Body of pancreas (tissue), 4 donors: Measurements from ENCODE around the gene PSMB7. TPM values are rescaled to one million over a fixed set of nuclear protein-coding genes. Genes with fewer than 3 reads are reported as not detected.

Experiments used
- ATAC-seq: fragments of 150-250 bp; one replicate; pipeline ENCODE4 v1.9.1; 2016
- DNase-seq, 4 donors: peaks; one replicate each; pipeline ENCODE4 v3.0.0-alpha.2; 2019
- H3K27ac ChIP-seq, 4 donors: fragments of 200-600 bp; sonication (generic); 1 replicate in 3 of 4; 2 replicates in 1 of 4; pipeline versions ENCODE4 v1.5.1 to v1.6.1; 2016 to 2019; ENCODE audit warnings: mild to moderate bottlenecking in 1 of 4, mixed read lengths in 1 of 4, moderate library complexity in 1 of 4
- H3K27me3 ChIP-seq, 2 donors: fragments of 200-600 bp; sonication (generic); one replicate each; pipeline ENCODE4 v1.6.0; 2016; ENCODE audit warnings: mild to moderate bottlenecking in 1 of 2
- H3K36me3 ChIP-seq, 2 donors: fragments of 200-600 bp; sonication (generic); replicated peaks in 1 of 2; 2 replicates each; pipeline ENCODE4 v1.5.1; 2016; ENCODE audit warnings: low read depth in 2 of 2; ENCODE audit not compliant: insufficient read depth in 1 of 2
- H3K4me1 ChIP-seq: fragments of 200-600 bp; sonication (generic); one replicate; pipeline ENCODE4 v1.6.0; 2016
- H3K4me3 ChIP-seq, 2 donors: fragments of 200-600 bp; sonication (generic); 1 replicate in 1 of 2; 2 replicates in 1 of 2; pipeline ENCODE4 v1.5.1; 2016 to 2019
- H3K9me3 ChIP-seq, 3 donors: fragments of 200-600 bp; sonication (generic); 1 replicate in 2 of 3; 2 replicates in 1 of 3; pipeline ENCODE4 v1.5.1; 2016
- POLR2A ChIP-seq, 3 donors: fragments of 450-650 bp; IDR thresholded peaks; one replicate each; pipeline ENCODE4 v1.6.1; 2016; ENCODE audit warnings: antibody characterized with exemption in 3 of 3, mild to moderate bottlenecking in 2 of 3
- WGBS, 2 donors: methylation state at CpG; one replicate each; pipeline ENCODE4 v1.1.5; 2017; 5-methylcytosine and 5-hydroxymethylcytosine counted together
- intact Hi-C: fragments of 100-400 bp; cut with DNase I; formaldehyde crosslinking; loops from one replicate; pipeline ENCODE4 v1.15.1; 2023
- total RNA-seq, 2 donors: library from RNA; depleted of rRNA; stranded (reverse); fragments of >200 nt; gene quantifications; one replicate each; pipeline ENCODE4 v1.1.0, GENCODE V29; 2016
- TF ChIP-seq, protein P1 (sequence below), 7 experiments: fragments of 450-650 bp in 4 of 7; fragments of 200-600 bp in 3 of 7; sonication (generic) in 3 of 7; IDR thresholded peaks; one replicate each; pipeline ENCODE4 v1.5.1; 2016 to 2019; ENCODE audit warnings: antibody characterized with exemption in 7 of 7

The PSMB7 gene
- total RNA-seq, 2 donors from 2014 or later: 31.6 to 93.9 TPM

DNA sequence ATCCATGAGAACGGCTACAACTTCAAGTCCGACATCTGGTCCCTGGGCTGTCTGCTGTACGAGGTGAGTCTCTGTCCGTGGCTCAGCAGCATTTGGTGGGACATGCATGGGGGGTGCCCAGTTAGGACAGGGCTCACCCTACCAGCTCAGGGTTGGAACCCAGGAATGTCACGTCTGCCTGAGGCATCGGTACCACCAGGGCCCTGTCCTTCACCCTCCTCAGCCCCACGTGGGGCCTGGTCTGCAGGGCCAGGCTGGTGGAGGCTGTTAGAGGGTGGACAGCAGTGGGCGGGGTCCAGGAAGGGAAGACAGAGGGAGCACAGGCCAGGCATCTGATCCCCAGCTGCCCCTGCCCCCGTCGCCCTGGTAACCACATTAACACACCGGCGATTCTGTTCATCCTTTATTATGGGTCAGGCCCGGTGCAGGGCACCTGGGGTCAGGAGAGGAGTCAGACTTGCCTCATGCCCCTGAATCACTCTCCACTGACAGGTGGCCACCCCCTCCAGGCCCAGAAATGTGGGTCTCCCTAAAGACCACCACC is 75.6 kb downstream of the PSMB7 start:
- WGBS, 2 donors: 83 to 87% methylated on average over 7 to 13 of the region's 13 CpGs
- no peak overlapping the region for H3K4me3 ChIP-seq
- no peak overlapping the region for H3K27ac ChIP-seq
- TF ChIP-seq, protein P1, sequence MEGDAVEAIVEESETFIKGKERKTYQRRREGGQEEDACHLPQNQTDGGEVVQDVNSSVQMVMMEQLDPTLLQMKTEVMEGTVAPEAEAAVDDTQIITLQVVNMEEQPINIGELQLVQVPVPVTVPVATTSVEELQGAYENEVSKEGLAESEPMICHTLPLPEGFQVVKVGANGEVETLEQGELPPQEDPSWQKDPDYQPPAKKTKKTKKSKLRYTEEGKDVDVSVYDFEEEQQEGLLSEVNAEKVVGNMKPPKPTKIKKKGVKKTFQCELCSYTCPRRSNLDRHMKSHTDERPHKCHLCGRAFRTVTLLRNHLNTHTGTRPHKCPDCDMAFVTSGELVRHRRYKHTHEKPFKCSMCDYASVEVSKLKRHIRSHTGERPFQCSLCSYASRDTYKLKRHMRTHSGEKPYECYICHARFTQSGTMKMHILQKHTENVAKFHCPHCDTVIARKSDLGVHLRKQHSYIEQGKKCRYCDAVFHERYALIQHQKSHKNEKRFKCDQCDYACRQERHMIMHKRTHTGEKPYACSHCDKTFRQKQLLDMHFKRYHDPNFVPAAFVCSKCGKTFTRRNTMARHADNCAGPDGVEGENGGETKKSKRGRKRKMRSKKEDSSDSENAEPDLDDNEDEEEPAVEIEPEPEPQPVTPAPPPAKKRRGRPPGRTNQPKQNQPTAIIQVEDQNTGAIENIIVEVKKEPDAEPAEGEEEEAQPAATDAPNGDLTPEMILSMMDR (IDR thresholded peaks at IDR 0.05): no peak
- TF ChIP-seq POLR2A (IDR thresholded peaks at IDR 0.05): no peak
- peaks cover 0 to 6% of the 10 kb centered on the region in 2 donors for H3K36me3 ChIP-seq
- DNase-seq: no peak
- intact Hi-C loops: no loop called here
- no peaks in the 10 kb centered on the region for H3K27me3 ChIP-seq
- H3K9me3 ChIP-seq: peaks cover 0 to 9% (median 0%) of the 10 kb centered on the region in 3 donors
- H3K4me1 ChIP-seq: no peaks in the 10 kb centered on the region
- ATAC-seq: no peak

DNA sequence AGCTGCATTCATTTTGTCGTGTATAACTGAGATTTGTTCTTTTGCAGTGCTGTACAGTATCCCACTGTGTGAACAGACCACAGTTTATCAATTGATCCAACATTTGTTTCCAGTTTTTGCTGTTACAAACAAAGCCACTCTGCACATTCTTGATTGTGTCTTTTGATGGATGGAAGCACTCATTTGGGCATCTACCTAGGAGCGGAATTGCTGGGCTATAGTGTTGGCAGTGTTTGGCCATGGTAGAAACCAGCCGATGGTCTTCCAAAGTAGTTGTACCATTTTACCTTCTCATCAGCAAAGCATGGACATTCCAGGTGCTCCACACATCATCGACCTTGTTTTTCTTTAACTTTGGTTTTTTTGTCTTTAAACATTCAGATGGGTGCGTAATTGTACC is 77.7 kb downstream of the PSMB7 start:
- H3K9me3 ChIP-seq: peaks cover 0 to 9% (median 0%) of the 10 kb centered on the region in 3 donors
- no peaks in the 10 kb centered on the region for H3K4me1 ChIP-seq
- ATAC-seq (no peak), DNase-seq (no peak)
- no peak overlapping the region for H3K27ac ChIP-seq
- H3K36me3 ChIP-seq: peaks cover 0 to 5% of the 10 kb centered on the region in 2 donors
- TF ChIP-seq, protein P1 (IDR thresholded peaks at IDR 0.05): no peak
- no peak for TF ChIP-seq POLR2A (IDR thresholded peaks at IDR 0.05)
- intact Hi-C loops: no loop called here
- H3K4me3 ChIP-seq: no peak overlapping the region
- no peaks in the 10 kb centered on the region for H3K27me3 ChIP-seq
- 98 to 100% methylated on average over 5 of the region's 5 CpGs for WGBS, 2 donors

DNA sequence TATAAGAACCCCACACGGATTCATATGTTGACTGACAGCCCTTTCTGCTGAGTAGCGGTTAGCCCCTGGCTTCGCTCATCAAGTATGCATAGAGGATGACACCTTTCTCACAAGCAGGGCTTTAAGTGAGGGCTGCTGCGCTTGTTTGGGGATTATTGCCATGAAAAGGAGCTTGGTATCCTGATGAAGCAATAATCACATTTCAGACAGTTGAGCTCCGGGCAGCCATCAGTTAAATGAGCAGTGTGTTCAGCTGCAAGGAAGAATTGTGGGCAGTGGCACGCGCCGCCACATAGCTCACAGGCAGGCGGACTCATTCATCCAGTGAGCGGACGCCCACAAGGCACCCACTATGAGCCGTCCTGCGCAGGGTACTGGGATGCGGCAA is 79.9 kb downstream of the PSMB7 start:
- Histone ChIP-seq H3K9me3 (peaks cover 0 to 9% (median 0%) of the 10 kb centered on the region in 3 donors), H3K27me3 (no peaks in the 10 kb centered on the region), H3K27ac (no peak overlapping the region), H3K36me3 (peaks cover 0 to 9% of the 10 kb centered on the region in 2 donors), H3K4me1 (no peaks in the 10 kb centered on the region), H3K4me3 (no peak overlapping the region)
- intact Hi-C loops: no loop called here
- TF ChIP-seq, protein P1 (IDR thresholded peaks at IDR 0.05): no peak
- no peak for TF ChIP-seq POLR2A (IDR thresholded peaks at IDR 0.05)
- no peak for ATAC-seq
- WGBS, 2 donors: 87 to 97% methylated on average over 10 to 14 of the region's 14 CpGs
- DNase-seq: no peak

DNA sequence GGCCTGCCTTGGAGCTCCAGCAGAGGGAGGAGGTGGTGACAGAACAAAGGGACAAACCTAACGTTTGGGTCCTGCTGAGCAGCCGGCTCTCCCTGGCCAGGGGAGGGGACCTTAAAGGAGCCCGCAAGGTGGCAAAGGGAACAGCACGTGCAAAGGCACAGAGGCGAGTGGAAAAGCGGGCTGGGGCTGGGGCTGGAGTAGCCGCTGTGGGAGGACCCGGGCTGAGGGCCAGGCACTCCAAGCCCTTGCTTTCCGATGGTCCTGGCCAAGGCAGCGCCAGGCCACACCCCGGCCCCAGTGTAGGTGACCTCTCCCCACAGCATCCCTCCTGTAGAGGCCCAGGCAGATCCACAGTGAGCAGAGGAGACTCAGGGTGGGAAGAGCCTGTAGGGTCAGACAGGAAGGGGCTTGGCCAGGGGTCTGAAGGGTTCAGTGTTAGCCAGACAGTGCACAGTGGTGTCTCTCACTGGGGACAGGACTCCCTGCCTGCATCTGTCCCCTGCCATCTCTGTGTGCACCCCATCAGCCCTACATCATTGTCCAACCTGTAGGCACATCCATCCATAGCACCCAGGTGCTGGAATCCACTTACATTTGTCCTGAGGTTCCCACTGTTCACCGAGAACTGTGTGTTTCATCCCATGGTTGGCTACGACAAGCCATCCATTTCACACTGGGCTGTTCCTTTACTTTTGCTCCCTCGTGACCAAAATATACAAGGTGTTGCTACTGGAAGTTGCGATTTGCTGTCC is 80.5 kb downstream of the PSMB7 start:
- H3K4me1 ChIP-seq: no peaks in the 10 kb centered on the region
- intact Hi-C loops: no loop called here
- ATAC-seq: no peak
- DNase-seq: no peak
- H3K27ac ChIP-seq: no peak overlapping the region
- 87 to 91% methylated on average over 14 to 15 of the region's 15 CpGs for WGBS, 2 donors
- TF ChIP-seq, protein P1 (IDR thresholded peaks at IDR 0.05): no peak
- TF ChIP-seq POLR2A (IDR thresholded peaks at IDR 0.05): no peak
- peaks cover 0 to 10% of the 10 kb centered on the region in 2 donors for H3K36me3 ChIP-seq
- H3K4me3 ChIP-seq: no peak overlapping the region
- no peaks in the 10 kb centered on the region for H3K27me3 ChIP-seq
- H3K9me3 ChIP-seq: peaks cover 0 to 9% (median 0%) of the 10 kb centered on the region in 3 donors
